Transverse colon (tissue), 4 donors: ENCODE results near the gene PHLDB2.

Experiments used
- POLR2A ChIP-seq: fragments of 450-650 bp; IDR thresholded peaks from one replicate; pipeline ENCODE4 v1.6.1; 2016; ENCODE audit warnings: antibody characterized with exemption, mild to moderate bottlenecking, moderate library complexity
- POLR2AphosphoS5 ChIP-seq, 3 donors: sonication (generic); formaldehyde crosslinking; IDR thresholded peaks; one replicate each; pipeline ENCODE4 v1.6.1; 2016; ENCODE audit warnings: antibody characterized with exemption in 3 of 3
- TF ChIP-seq, protein P1 (sequence below), 5 experiments: fragments of 200-600 bp in 3 of 5; fragments of 450-650 bp in 2 of 5; sonication (generic) in 3 of 5; IDR thresholded peaks; 1 replicate in 2 of 5; 2 replicates in 3 of 5; pipeline ENCODE4 v1.5.1; 2016 to 2017; ENCODE audit warnings: antibody characterized with exemption in 5 of 5, inconsistent platforms in 3 of 5, mild to moderate bottlenecking in 2 of 5, moderate library complexity in 1 of 5

DNA sequence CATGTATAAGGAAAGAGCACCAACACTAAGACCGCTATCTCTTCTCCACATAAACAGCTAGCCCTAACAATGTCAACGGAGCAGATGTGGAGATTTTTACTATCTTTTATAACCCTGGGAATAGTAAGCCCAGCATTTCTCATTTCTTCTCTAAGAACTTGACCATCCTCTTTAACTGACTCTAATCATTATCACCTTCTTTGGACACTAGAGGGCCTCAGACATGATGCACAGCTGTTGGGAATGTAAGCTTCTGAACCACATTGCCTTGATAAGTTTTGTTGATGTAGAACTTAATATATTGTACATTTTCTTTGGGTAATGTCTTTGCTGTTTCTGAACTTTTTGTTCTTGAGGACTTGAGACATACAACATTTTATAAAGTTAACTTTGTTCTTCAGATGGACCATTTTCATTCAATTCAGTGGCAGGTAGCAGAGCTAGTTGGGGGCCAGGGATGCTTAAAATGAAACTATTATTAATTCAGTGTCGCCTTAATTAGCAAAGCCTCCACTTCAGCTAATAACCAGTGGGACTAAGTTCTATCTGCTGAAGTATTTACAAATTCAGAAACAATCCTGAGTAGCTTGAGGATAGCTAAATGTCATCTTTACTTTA is 130.1 kb downstream of the PHLDB2 start:
- TF ChIP-seq, protein P1, sequence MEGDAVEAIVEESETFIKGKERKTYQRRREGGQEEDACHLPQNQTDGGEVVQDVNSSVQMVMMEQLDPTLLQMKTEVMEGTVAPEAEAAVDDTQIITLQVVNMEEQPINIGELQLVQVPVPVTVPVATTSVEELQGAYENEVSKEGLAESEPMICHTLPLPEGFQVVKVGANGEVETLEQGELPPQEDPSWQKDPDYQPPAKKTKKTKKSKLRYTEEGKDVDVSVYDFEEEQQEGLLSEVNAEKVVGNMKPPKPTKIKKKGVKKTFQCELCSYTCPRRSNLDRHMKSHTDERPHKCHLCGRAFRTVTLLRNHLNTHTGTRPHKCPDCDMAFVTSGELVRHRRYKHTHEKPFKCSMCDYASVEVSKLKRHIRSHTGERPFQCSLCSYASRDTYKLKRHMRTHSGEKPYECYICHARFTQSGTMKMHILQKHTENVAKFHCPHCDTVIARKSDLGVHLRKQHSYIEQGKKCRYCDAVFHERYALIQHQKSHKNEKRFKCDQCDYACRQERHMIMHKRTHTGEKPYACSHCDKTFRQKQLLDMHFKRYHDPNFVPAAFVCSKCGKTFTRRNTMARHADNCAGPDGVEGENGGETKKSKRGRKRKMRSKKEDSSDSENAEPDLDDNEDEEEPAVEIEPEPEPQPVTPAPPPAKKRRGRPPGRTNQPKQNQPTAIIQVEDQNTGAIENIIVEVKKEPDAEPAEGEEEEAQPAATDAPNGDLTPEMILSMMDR (IDR thresholded peaks at IDR 0.05): peak; percentile 59 to 68 (median 62)
- no peak for TF ChIP-seq POLR2A
- no peak for TF ChIP-seq POLR2AphosphoS5 (IDR thresholded peaks at IDR 0.05)
